B cell (primary cell): Measurements from ENCODE around the gene FKBP2. TPM values are rescaled to one million over a fixed set of nuclear protein-coding genes. Genes with fewer than 3 reads are reported as not detected.

Experiments
- ATAC-seq: fragments of 200-7000 bp; cut with Tn5 transposase; one replicate; pipeline ENCODE4 v1.10.0; 2021; ENCODE audit warnings: low read depth, mild to moderate bottlenecking, moderate number of reproducible peaks, moderate library complexity
- CTCF ChIA-PET: fragments of 350-600 bp; sonication (Branson Sonifier 250); formaldehyde crosslinking; loops from one replicate; lab custom pipeline; 2021; ENCODE audit warnings: antibody characterized with exemption, inconsistent platforms; lab: Charles Lee
- POLR2A ChIA-PET: fragments of 350-600 bp; sonication (Branson Sonifier 250); formaldehyde crosslinking; loops from one replicate; lab custom pipeline; 2021; ENCODE audit warnings: antibody characterized with exemption; lab: Charles Lee
- DNase-seq: peaks from one replicate; pipeline ENCODE4 v3.0.0; 2013
- H2AFZ ChIP-seq: 2 replicates; pipeline ENCODE4 v1.6.1; 2012; ENCODE audit warnings: mild to moderate bottlenecking, low read depth, low read length; ENCODE audit not compliant: insufficient read depth, poor library complexity, severe bottlenecking
- H3K27ac ChIP-seq, 2 donors: 1 replicate in 1 of 2; 2 replicates in 1 of 2; pipeline ENCODE4 v1.5.1; 2012 to 2013; ENCODE audit warnings: low read length in 2 of 2, mild to moderate bottlenecking in 2 of 2, moderate library complexity in 1 of 2
- H3K27me3 ChIP-seq, 4 experiments: fragments of 200-600 bp in 1 of 4; sonication (generic) in 1 of 4; replicated peaks in 1 of 4; 1 replicate in 2 of 4; 2 replicates in 2 of 4; pipeline versions ENCODE4 v1.6.1 to v1.7.0; 2013 to 2016; ENCODE audit warnings: low read length in 3 of 4, mild to moderate bottlenecking in 2 of 4, mixed read lengths in 1 of 4, moderate library complexity in 1 of 4; ENCODE audit not compliant: insufficient read depth in 4 of 4, control insufficient read depth in 3 of 4; ENCODE audit errors: control extremely low read depth in 1 of 4
- H3K36me3 ChIP-seq, 2 experiments: replicated peaks in 1 of 2; 1 replicate in 1 of 2; 2 replicates in 1 of 2; pipeline versions ENCODE4 v1.6.1 to v1.7.1; 2013; ENCODE audit warnings: low read length in 1 of 2; ENCODE audit not compliant: insufficient read depth in 2 of 2, control insufficient read depth in 1 of 2; ENCODE audit errors: control extremely low read depth in 1 of 2, extremely low read depth in 1 of 2
- H3K4me1 ChIP-seq, 2 donors: fragments of 200-600 bp in 1 of 2; sonication (generic) in 1 of 2; 1 replicate in 1 of 2; 2 replicates in 1 of 2; pipeline versions ENCODE4 v1.5.1 to v1.6.1; 2013 to 2017; ENCODE audit warnings: low read length in 2 of 2; ENCODE audit not compliant: control insufficient read depth in 2 of 2, insufficient read depth in 2 of 2
- H3K4me2 ChIP-seq: replicated peaks from 2 replicates; pipeline ENCODE3; 2012; ENCODE audit warnings: mild to moderate bottlenecking, low read depth, low read length; ENCODE audit not compliant: poor library complexity, severe bottlenecking
- H3K4me3 ChIP-seq, 5 experiments: fragments of 200-600 bp in 1 of 5; sonication (generic) in 1 of 5; 1 replicate in 3 of 5; 2 replicates in 2 of 5; pipeline versions ENCODE4 v1.5.1 to v1.7.0; 2011 to 2016; ENCODE audit warnings: low read length in 4 of 5, mild to moderate bottlenecking in 4 of 5, low read depth in 2 of 5, control low read depth in 1 of 5, moderate library complexity in 1 of 5; ENCODE audit not compliant: insufficient read depth in 1 of 5; ENCODE audit errors: control extremely low read depth in 1 of 5, extremely low read depth in 1 of 5
- H3K79me2 ChIP-seq: fragments of 200-600 bp; sonication (generic); one replicate; pipeline ENCODE4 v1.6.0; 2016; ENCODE audit warnings: low read length; ENCODE audit not compliant: control insufficient read depth, insufficient read depth
- H3K9ac ChIP-seq: fragments of 200-600 bp; sonication (generic); 2 replicates; pipeline ENCODE4 v1.6.1; 2017; ENCODE audit warnings: mild to moderate bottlenecking, low read length, moderate library complexity
- H3K9me3 ChIP-seq, 3 donors: one replicate each; pipeline versions ENCODE4 v1.6.1 to v1.7.1; 2013; ENCODE audit warnings: low read length in 2 of 3; ENCODE audit not compliant: control insufficient read depth in 2 of 3, insufficient read depth in 1 of 3; ENCODE audit errors: control extremely low read depth in 1 of 3
- H4K20me1 ChIP-seq: 2 replicates; pipeline ENCODE4 v1.6.0; 2012; ENCODE audit warnings: mild to moderate bottlenecking, low read length; ENCODE audit not compliant: insufficient read depth, control insufficient read depth, poor library complexity, severe bottlenecking
- H3K27ac Mint-ChIP-seq: one replicate; pipeline ENCODE4 v1.8.0; 2021; ENCODE audit warnings: mixed read lengths
- H3K27me3 Mint-ChIP-seq: one replicate; pipeline ENCODE4 v1.8.0; 2021; ENCODE audit warnings: mixed read lengths
- H3K4me1 Mint-ChIP-seq: one replicate; pipeline ENCODE4 v1.8.0; 2021; ENCODE audit warnings: mixed read lengths
- H3K4me3 Mint-ChIP-seq: one replicate; pipeline ENCODE4 v1.8.0; 2021; ENCODE audit warnings: mixed read lengths
- H3K9me3 Mint-ChIP-seq: one replicate; pipeline ENCODE4 v1.8.0; 2022; ENCODE audit warnings: mixed read lengths; ENCODE audit not compliant: insufficient read depth
- EZH2 ChIP-seq: IDR thresholded peaks from 2 replicates; pipeline ENCODE4 v1.6.1; 2012; ENCODE audit warnings: borderline replicate concordance, low read depth, mild to moderate bottlenecking, moderate library complexity, low read length; ENCODE audit not compliant: insufficient read depth, poor library complexity, severe bottlenecking
- WGBS: methylation state at CpG from one replicate; pipeline ENCODE4 v1.1.5; 2013; ENCODE audit warnings: missing lambda C conversion rate; ENCODE audit not compliant: insufficient coverage; 5-methylcytosine and 5-hydroxymethylcytosine counted together
- intact Hi-C: fragments of 100-400 bp; cut with micrococcal nuclease; formaldehyde crosslinking; loops from one replicate; pipeline ENCODE4 v1.10.0; 2022
- polyA plus RNA-seq: library from polyadenylated mRNA; depleted of rRNA; stranded (reverse); fragments of >200 nt; gene quantifications from 2 replicates; pipeline ENCODE4 v1.2.3, GENCODE V29; 2012
- total RNA-seq, 2 donors: library from RNA; stranded (reverse); fragments of 120-200 nt in 1 of 2; gene quantifications; 1 replicate in 1 of 2; 2 replicates in 1 of 2; pipeline versions ENCODE4 v1.2.3 to v1.2.4, GENCODE V29; 2013 to 2022
- TF ChIP-seq, protein P1 (sequence below): fragments of 200-600 bp; IDR thresholded peaks from one replicate; pipeline ENCODE4 v1.8.0; 2022; ENCODE audit warnings: antibody characterized with exemption, mild to moderate bottlenecking

The FKBP2 gene
- total and polyA plus RNA-seq, 2 donors (not counting 1 experiment from before 2014, with no cell fraction given): 23.7 to 38.2 TPM

DNA sequence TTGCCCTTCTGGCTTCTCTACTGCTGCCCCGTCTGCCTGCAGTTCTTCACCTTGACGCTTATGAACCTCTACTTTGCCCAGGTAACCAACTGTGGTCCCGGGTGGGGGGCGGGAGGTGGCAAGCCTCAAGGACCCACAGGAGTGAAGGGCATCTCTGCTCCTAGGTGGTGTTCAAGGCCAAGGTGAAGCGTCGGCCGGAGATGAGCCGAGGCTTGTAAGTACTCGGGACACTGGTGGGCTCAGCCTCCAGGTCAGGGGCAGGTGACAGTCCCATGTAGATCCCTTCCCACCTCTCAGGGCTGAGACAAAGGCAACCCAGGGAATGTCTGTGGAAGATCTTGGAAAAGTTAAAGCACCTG lies 45.9 kb downstream of the FKBP2 start:
- Histone ChIP-seq H3K79me2 (peaks cover 35% of the 10 kb centered on the region), H3K9me3 (peaks cover 0 to 6% (median 0%) of the 10 kb centered on the region in 3 donors), H3K4me2 (no peak overlapping the region), H4K20me1 (peaks cover 22% of the 10 kb centered on the region), H3K36me3 (peaks cover 0 to 7% of the 10 kb centered on the region in 2 experiments), H3K9ac (no peak overlapping the region), H3K27ac (no peak overlapping the region), H3K4me1 (peaks cover 19 to 21% of the 10 kb centered on the region in 2 donors), H2AFZ (no peak overlapping the region), H3K27me3 (peaks cover 0 to 14% (median 6%) of the 10 kb centered on the region in 4 experiments), H3K4me3 (no peak overlapping the region)
- ChIA-PET POLR2A (interaction anchor here (5.7 kb wide), 1 partner anchor 17 kb away, joined by 67 read pairs; no protein-coding TSS in a partner anchor), CTCF (interaction anchor here (1.0 to 6.8 kb wide), 5 partner anchors 16 to 82 kb away, joined by 3 to 47 read pairs (median 5); partner anchors contain the start of genes CATSPERZ, FERMT3 and PRDX5)
- H3K4me3 Mint-ChIP-seq: peak overlapping the region; percentile 78
- H3K27me3 Mint-ChIP-seq: peaks cover 6% of the 10 kb centered on the region
- no peaks in the 10 kb centered on the region for H3K9me3 Mint-ChIP-seq
- TF ChIP-seq, protein P1, sequence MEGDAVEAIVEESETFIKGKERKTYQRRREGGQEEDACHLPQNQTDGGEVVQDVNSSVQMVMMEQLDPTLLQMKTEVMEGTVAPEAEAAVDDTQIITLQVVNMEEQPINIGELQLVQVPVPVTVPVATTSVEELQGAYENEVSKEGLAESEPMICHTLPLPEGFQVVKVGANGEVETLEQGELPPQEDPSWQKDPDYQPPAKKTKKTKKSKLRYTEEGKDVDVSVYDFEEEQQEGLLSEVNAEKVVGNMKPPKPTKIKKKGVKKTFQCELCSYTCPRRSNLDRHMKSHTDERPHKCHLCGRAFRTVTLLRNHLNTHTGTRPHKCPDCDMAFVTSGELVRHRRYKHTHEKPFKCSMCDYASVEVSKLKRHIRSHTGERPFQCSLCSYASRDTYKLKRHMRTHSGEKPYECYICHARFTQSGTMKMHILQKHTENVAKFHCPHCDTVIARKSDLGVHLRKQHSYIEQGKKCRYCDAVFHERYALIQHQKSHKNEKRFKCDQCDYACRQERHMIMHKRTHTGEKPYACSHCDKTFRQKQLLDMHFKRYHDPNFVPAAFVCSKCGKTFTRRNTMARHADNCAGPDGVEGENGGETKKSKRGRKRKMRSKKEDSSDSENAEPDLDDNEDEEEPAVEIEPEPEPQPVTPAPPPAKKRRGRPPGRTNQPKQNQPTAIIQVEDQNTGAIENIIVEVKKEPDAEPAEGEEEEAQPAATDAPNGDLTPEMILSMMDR: no peak
- no peak for TF ChIP-seq EZH2
- ATAC-seq: no peak
- no peak for DNase-seq
- intact Hi-C loops: no loop called here
- 95% methylated on average over 9 of the region's 9 CpGs for WGBS
- peak overlapping the region; percentile 75 for H3K27ac Mint-ChIP-seq
- peaks cover 24% of the 10 kb centered on the region for H3K4me1 Mint-ChIP-seq

DNA sequence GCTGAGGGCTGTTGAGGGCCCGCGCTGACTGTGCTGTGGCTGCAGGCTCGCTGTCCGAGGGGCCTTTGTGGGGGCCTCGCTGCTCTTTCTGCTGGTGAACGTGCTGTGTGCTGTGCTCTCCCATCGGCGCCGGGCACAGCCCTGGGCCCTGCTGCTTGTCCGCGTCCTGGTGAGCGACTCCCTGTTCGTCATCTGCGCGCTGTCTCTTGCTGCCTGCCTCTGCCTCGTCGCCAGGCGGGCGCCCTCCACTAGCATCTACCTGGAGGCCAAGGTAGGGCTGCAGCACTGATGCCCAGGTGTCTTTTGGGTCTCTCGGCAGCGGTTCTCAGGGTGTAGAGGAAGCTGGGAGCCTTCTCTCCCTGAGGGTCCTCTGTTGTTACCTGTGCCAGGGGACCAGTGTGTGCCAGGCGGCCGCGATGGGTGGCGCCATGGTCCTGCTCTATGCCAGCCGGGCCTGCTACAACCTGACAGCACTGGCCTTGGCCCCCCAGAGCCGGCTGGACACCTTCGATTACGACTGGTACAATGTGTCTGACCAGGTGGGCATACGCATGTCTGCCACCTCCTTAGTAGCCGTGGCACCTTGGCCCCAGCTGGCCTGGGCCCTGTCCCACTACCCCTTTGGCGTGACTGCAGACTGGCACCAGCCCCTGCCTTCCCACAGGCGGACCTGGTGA lies 46.9 kb downstream of the FKBP2 start:
- peak overlapping the region; percentile 29 for H3K4me3 Mint-ChIP-seq
- no peak overlapping the region for H3K4me2 ChIP-seq
- H2AFZ ChIP-seq: no peak overlapping the region
- DNase-seq (no peak), ATAC-seq (no peak)
- H3K27me3 ChIP-seq: peaks cover 0 to 20% (median 11%) of the 10 kb centered on the region in 4 experiments
- no peaks in the 10 kb centered on the region for H3K9me3 Mint-ChIP-seq
- H3K79me2 ChIP-seq: peaks cover 26% of the 10 kb centered on the region
- no peak overlapping the region for H3K4me3 ChIP-seq
- WGBS: 97% methylated on average over 33 of the region's 33 CpGs
- intact Hi-C loops: no loop called here
- H3K27me3 Mint-ChIP-seq: peaks cover 9% of the 10 kb centered on the region
- no peak overlapping the region for H3K9ac ChIP-seq
- H4K20me1 ChIP-seq: peaks cover 27% of the 10 kb centered on the region
- no peak overlapping the region for H3K27ac ChIP-seq
- no peak for TF ChIP-seq EZH2
- TF ChIP-seq, protein P1: no peak
- CTCF ChIA-PET: interaction anchor here (2.1 to 6.8 kb wide), 3 partner anchors 15 to 83 kb away, joined by 5 to 47 read pairs (median 8); partner anchors contain the start of gene CATSPERZ
- H3K36me3 ChIP-seq: no peaks in the 10 kb centered on the region
- H3K27ac Mint-ChIP-seq: no peak overlapping the region
- H3K9me3 ChIP-seq: peaks cover 0 to 11% (median 0%) of the 10 kb centered on the region in 3 donors
- POLR2A ChIA-PET: interaction anchor here (0.6 kb wide), 1 partner anchor 22 kb away, joined by 5 read pairs; no protein-coding TSS in a partner anchor
- H3K4me1 Mint-ChIP-seq: peaks cover 26% of the 10 kb centered on the region
- peaks cover 27 to 29% of the 10 kb centered on the region in 2 donors for H3K4me1 ChIP-seq
